Measurements from ENCODE around the gene MYOCOS.
"Not testable (repeated sequence)": the region's sequence is repeated elsewhere in the genome, so short reads cannot be mapped to it uniquely, and the experiment has no call there.

MYOCOS gene

DNA sequence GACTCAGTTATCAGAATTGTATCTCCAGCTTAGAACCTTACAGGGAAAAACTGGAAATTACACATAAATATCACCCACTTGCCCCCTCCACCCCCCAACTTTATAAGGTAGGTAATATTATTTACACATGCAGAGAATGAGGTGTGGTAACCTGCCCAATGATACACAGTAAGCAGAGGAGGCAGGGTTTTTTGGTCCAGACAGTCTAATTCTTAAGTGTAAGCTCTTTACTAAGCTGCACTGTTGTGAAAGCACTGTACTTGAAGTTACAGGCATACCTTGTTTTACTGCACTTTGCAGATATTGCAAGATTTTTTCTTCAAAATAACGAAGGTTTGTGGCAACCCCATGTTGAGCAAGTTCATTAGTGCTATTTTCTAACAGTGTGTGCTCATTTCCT is 24.8 kb upstream of the MYOCOS start:
- peaks cover 3% of the 10 kb centered on the region for H3K27me3 Mint-ChIP-seq (ENCODE audit: low read depth, poor library complexity)
- H3K36me3 Mint-ChIP-seq (ENCODE audit: low read depth), result peaks cover 58% of the 10 kb centered on the region
- no peak overlapping the region for H3K4me3 Mint-ChIP-seq
- peaks cover 6% of the 10 kb centered on the region for H3K4me1 Mint-ChIP-seq
- H3K9me3 Mint-ChIP-seq, result peaks cover 16% of the 10 kb centered on the region
- TF ChIP-seq, protein P1, sequence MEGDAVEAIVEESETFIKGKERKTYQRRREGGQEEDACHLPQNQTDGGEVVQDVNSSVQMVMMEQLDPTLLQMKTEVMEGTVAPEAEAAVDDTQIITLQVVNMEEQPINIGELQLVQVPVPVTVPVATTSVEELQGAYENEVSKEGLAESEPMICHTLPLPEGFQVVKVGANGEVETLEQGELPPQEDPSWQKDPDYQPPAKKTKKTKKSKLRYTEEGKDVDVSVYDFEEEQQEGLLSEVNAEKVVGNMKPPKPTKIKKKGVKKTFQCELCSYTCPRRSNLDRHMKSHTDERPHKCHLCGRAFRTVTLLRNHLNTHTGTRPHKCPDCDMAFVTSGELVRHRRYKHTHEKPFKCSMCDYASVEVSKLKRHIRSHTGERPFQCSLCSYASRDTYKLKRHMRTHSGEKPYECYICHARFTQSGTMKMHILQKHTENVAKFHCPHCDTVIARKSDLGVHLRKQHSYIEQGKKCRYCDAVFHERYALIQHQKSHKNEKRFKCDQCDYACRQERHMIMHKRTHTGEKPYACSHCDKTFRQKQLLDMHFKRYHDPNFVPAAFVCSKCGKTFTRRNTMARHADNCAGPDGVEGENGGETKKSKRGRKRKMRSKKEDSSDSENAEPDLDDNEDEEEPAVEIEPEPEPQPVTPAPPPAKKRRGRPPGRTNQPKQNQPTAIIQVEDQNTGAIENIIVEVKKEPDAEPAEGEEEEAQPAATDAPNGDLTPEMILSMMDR (IDR thresholded peaks at IDR 0.05), result no peak
- H3K27ac Mint-ChIP-seq, result no peak overlapping the region
- DNase-seq, result no peak

DNA sequence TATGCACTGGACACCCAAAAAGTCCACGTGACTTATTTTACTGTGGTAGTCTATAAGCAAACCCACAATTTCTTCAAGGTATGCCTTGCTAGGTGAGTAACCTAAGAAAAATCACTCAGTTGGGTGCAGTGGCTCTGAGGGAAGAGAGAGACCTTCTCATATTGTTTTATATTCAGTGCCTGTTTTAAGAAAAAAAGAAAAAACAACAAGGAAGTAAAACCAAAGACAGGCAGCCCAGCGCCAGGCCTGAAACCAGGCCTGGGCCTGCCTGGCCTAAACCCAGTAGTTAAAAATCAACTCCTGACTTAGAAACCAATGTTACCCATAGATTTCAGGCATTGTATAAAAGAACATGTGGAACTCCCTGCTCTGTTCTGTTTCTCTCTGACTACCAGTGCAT is 21.7 kb upstream of the MYOCOS start:
- Mint-ChIP-seq H3K9me3 (peaks cover 16% of the 10 kb centered on the region), H3K4me1 (peaks cover 22% of the 10 kb centered on the region), H3K27ac (peak overlapping the region; percentile 89), H3K36me3 (ENCODE audit: low read depth) (peaks cover 42% of the 10 kb centered on the region)
- H3K4me3 Mint-ChIP-seq; DNase-seq; H3K27me3 Mint-ChIP-seq (ENCODE audit: low read depth, poor library complexity): not testable (repeated sequence)

DNA sequence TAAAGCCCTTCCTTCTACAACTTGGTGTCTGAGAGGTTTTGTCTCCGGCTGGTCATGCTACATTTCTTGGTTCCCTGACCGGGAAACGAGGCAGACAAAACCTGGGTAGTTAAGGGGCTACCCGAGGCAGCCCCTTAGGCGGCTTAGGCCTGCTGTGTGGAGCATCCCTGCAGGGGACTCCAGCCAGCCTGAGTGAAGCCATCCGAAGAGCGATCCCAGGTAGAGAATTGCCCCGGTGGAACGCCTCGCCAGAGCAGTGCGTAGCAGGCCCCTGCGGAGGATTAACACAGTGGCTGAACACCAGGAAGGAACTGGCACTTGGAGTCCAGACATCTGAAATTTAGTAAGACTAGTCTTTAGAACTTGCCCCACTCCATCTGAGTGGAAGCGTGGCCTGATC is 21.2 kb upstream of the MYOCOS start:
- H3K4me1 Mint-ChIP-seq, result peaks cover 27% of the 10 kb centered on the region

DNA sequence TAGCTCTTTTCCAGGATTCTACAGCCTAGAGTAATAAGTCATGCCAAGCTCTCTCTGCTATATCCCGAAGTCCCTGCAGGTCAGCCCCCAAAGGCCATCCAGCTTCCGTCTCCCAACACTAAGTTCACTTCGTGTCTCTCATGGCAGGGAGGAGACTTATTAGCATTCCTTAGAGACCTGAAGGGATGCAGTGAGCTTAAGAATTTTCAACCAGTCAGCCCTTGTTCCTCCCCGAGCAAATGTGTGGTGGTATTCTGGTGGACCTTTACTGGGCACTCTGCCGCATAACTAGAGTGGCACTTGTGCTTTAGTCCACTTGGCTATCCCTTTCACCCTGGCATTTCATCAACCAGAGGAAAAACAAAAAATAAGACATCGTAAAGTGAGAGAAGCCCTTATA is 19.0 kb upstream of the MYOCOS start:
- not testable (repeated sequence) for H3K4me3 Mint-ChIP-seq; H3K27me3 Mint-ChIP-seq (ENCODE audit: low read depth, poor library complexity); DNase-seq; H3K27ac Mint-ChIP-seq
- Mint-ChIP-seq H3K4me1 (peaks cover 36% of the 10 kb centered on the region), H3K9me3 (peaks cover 16% of the 10 kb centered on the region), H3K36me3 (ENCODE audit: low read depth) (peaks cover 19% of the 10 kb centered on the region)

More for the DNA sequence above, 21.2 kb upstream of the MYOCOS start:
- H3K4me3 Mint-ChIP-seq, result no peak overlapping the region
- peaks cover 3% of the 10 kb centered on the region for H3K27me3 Mint-ChIP-seq (ENCODE audit: low read depth, poor library complexity)
- TF ChIP-seq, protein P1 (IDR thresholded peaks at IDR 0.05), result no peak
- H3K9me3 Mint-ChIP-seq, result peaks cover 16% of the 10 kb centered on the region
- peaks cover 40% of the 10 kb centered on the region for H3K36me3 Mint-ChIP-seq (ENCODE audit: low read depth)
- DNase-seq, result no peak
- peak overlapping the region; percentile 89 for H3K27ac Mint-ChIP-seq

GRCh38 chr1:171606402-171606941 is 15.6 kb upstream of the MYOCOS start:
- peaks cover 30% of the 10 kb centered on the region for H3K4me1 Mint-ChIP-seq

DNA sequence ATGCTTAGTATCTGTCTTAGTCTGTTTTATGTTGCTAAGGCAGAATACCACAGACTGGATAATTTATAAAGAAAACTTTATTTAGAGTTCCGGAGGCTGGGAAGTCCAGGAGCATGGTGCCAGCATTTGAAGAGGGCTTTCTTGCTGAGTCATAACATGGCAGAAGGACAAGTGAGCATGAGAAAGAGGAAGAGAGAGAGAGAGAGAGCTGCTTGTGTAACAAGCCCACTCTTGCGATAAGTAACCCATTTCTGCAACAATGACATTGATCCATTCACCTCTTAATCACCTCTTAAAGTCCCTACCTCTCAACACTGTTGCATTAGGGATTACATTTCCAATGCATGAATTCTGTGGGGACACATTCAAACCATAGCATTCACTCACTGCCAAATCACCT is 11.7 kb upstream of the MYOCOS start:
- no peak overlapping the region for H3K27ac Mint-ChIP-seq
- H3K4me3 Mint-ChIP-seq, result no peak overlapping the region
- H3K27me3 Mint-ChIP-seq (ENCODE audit: low read depth, poor library complexity), result peaks cover 3% of the 10 kb centered on the region
- peaks cover 23% of the 10 kb centered on the region for H3K4me1 Mint-ChIP-seq
- DNase-seq, result no peak
- H3K9me3 Mint-ChIP-seq, result no peaks in the 10 kb centered on the region
- TF ChIP-seq, protein P1 (IDR thresholded peaks at IDR 0.05), result no peak
- H3K36me3 Mint-ChIP-seq (ENCODE audit: low read depth), result no peaks in the 10 kb centered on the region

More at GRCh38 chr1:171606402-171606941, 15.6 kb upstream of the MYOCOS start:
- Mint-ChIP-seq H3K27me3 (ENCODE audit: low read depth, poor library complexity) (peaks cover 6% of the 10 kb centered on the region), H3K9me3 (peaks cover under 1% of the 10 kb centered on the region), H3K27ac (peak overlapping the region; percentile 81), H3K4me3 (peak overlapping the region; percentile 20), H3K36me3 (ENCODE audit: low read depth) (no peaks in the 10 kb centered on the region)
- no peak for DNase-seq
- TF ChIP-seq, protein P1 (IDR thresholded peaks at IDR 0.05), result no peak

GRCh38 chr1:171611306-171611705 is 10.7 kb upstream of the MYOCOS start:
- TF ChIP-seq, protein P1 (IDR thresholded peaks at IDR 0.05), result no peak
- no peak for DNase-seq
- no peaks in the 10 kb centered on the region for H3K36me3 Mint-ChIP-seq (ENCODE audit: low read depth)
- no peak overlapping the region for H3K4me3 Mint-ChIP-seq
- H3K4me1 Mint-ChIP-seq, result peaks cover 14% of the 10 kb centered on the region
- peaks cover 3% of the 10 kb centered on the region for H3K27me3 Mint-ChIP-seq (ENCODE audit: low read depth, poor library complexity)
- no peak overlapping the region for H3K27ac Mint-ChIP-seq
- H3K9me3 Mint-ChIP-seq, result no peaks in the 10 kb centered on the region

Data from nephron progenitor cell (in vitro differentiated cells).